ENCODE results near the gene KRT72.

The KRT72 gene

GRCh38 chr12:52613384-52614030 lies 12.2 kb upstream of the KRT72 start (continued):
- TF ChIP-seq ZNF544 (tag by site-specific recombination; IDR thresholded peaks at IDR 0.05) (no peak), ZNF707 (tag by site-specific recombination; IDR thresholded peaks at IDR 0.05) (no peak), GLIS2 (tag by site-specific recombination; IDR thresholded peaks at IDR 0.05) (no peak), GLI4 (tag by site-specific recombination; IDR thresholded peaks at IDR 0.05) (no peak), MEIS1 (CRISPR knock-in tag; IDR thresholded peaks at IDR 0.05; ENCODE audit: borderline replicate concordance) (no peak), ZNF704 (tag by site-specific recombination; IDR thresholded peaks at IDR 0.05) (no peak), ZNF701 (tag by site-specific recombination; IDR thresholded peaks at IDR 0.05) (no peak)

GRCh38 chr12:52612431-52613383 lies 11.4 kb upstream of the KRT72 start:
- Histone ChIP-seq H3K4me3 (ENCODE audit: low read depth, low read length) (no peak overlapping the region), H3K4me1 (ENCODE audit: control insufficient read depth, insufficient read depth, low read length) (no peaks in the 10 kb centered on the region), H3K27ac (ENCODE audit: extremely low read depth, low read depth, low read length) (no peak overlapping the region), H3K9me3 (ENCODE audit: control insufficient read depth, insufficient read depth, low read depth, low read length) (no peaks in the 10 kb centered on the region), H3K36me3 (ENCODE audit: control insufficient read depth in 2 of 2, insufficient read depth in 1 of 2, low read length in 2 of 2) (no peaks in the 10 kb centered on the region)
- CTCF ChIA-PET, result interaction anchor here (0.6 to 1.3 kb wide), 3 partner anchors 15 to 456 kb away, joined by 3 to 5 read pairs (median 4); no protein-coding TSS in a partner anchor
- POLR2A ChIA-PET, result interaction anchor here (0.6 kb wide), 1 partner anchor 185 kb away, joined by 3 read pairs; no protein-coding TSS in a partner anchor
- TF ChIP-seq ZNF366 (tag by site-specific recombination; conservative IDR thresholded peaks at IDR 0.05), result no peak
- TF ChIP-seq GLI2 (tag by site-specific recombination; IDR thresholded peaks at IDR 0.05; ENCODE audit: borderline replicate concordance, low read depth), result no peak
- TF ChIP-seq ZSCAN23 (tag by site-specific recombination; IDR thresholded peaks at IDR 0.05), result no peak
- TF ChIP-seq ZNF830 (tag by site-specific recombination; IDR thresholded peaks at IDR 0.05; ENCODE audit: low read depth), result no peak
- no peak for TF ChIP-seq ZNF501 (tag by site-specific recombination; IDR thresholded peaks at IDR 0.05)
- no peak for TF ChIP-seq GLIS2 (tag by site-specific recombination; IDR thresholded peaks at IDR 0.05)
- no peak for TF ChIP-seq ZNF138 (tag by site-specific recombination; IDR thresholded peaks at IDR 0.05; ENCODE audit: borderline replicate concordance)
- no peak for TF ChIP-seq HOXC10 (CRISPR knock-in tag; IDR thresholded peaks at IDR 0.05)

GRCh38 chr12:52611080-52611468 lies 9.8 kb upstream of the KRT72 start:
- no peaks in the 10 kb centered on the region for H3K36me3 ChIP-seq (ENCODE audit: control insufficient read depth in 2 of 2, insufficient read depth in 1 of 2, low read length in 2 of 2)
- ChIA-PET POLR2A (no interaction called here), CTCF (interaction anchor here (1.0 to 1.3 kb wide), 2 partner anchors 369 to 454 kb away, joined by 3 to 4 read pairs; no protein-coding TSS in a partner anchor)
- no peaks in the 10 kb centered on the region for H3K9me3 ChIP-seq (ENCODE audit: control insufficient read depth, insufficient read depth, low read depth, low read length)
- no peaks in the 10 kb centered on the region for H3K4me1 ChIP-seq (ENCODE audit: control insufficient read depth, insufficient read depth, low read length)
- no peak overlapping the region for H3K27ac ChIP-seq (ENCODE audit: extremely low read depth, low read depth, low read length)
- H3K4me3 ChIP-seq (ENCODE audit: low read depth, low read length), result no peak overlapping the region
- TF ChIP-seq REST (tag by site-specific recombination; IDR thresholded peaks at IDR 0.05) (no peak), ZNF404 (tag by site-specific recombination; IDR thresholded peaks at IDR 0.05) (no peak), ZNF658 (tag by site-specific recombination; IDR thresholded peaks at IDR 0.05) (no peak), ZNF292 (tag by site-specific recombination; IDR thresholded peaks at IDR 0.05; ENCODE audit: borderline replicate concordance, low read depth) (no peak), IKZF3 (tag by site-specific recombination; IDR thresholded peaks at IDR 0.05) (no peak), ZNF792 (tag by site-specific recombination; IDR thresholded peaks at IDR 0.05) (no peak), CTCF (tag by site-specific recombination; IDR thresholded peaks at IDR 0.05) (no peak), ZNF449 (tag by site-specific recombination; IDR thresholded peaks at IDR 0.05) (no peak), ZNF19 (tag by site-specific recombination; IDR thresholded peaks at IDR 0.05; ENCODE audit: low read depth) (no peak), KLF10 (tag by site-specific recombination; IDR thresholded peaks at IDR 0.05) (no peak)

All from HEK293 (cell line).